NOMO-1 treated with dmso at 0.1 percent for 144 hours (cell line): ENCODE results near the gene ABTB2.
"Not testable (repeated sequence)": the region's sequence is repeated elsewhere in the genome, so short reads cannot be mapped to it uniquely, and the experiment has no call there.

Experiments used
- DNase-seq: peaks from one replicate; lab custom pipeline; 2025; ENCODE audit not compliant: unreplicated experiment; lab: John Stamatoyannopoulos, UW

Gene ABTB2

DNA sequence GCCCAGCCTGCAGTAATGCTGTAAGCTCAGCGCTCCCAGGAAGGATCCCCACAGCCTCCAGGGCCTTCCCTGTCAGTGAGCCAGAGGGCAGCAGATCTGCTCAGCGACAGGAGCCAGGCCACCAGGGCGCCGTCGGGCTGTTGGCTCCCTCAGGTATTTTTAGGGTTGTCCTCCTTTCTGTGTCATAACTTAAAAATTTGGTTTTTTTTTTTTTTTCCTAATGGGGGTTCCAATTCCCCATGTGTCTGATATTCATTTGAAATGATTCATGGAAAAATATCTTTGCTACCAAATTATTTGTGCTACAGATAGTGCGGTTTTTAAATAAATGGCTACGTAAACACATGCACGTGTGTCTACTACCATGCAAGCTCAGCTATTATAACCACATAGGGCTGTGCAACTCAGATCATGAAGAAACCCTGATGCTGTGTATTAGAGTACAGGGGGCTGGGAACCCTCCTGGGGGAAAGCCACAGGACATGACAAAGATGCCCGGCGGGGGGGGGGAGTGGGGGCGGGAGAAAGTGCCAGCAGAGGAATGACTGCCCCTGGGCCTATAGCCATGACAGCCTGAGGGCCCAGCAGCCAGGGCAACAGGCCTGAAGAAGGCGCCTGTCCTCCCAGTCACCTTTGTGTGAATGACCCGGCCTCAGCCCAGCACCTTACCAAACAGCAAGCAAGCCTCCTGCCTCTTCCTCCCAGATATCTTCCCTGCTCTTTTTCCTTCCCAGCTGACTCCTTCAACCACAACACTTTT is 163.1 kb downstream of the ABTB2 start:
- no peak for DNase-seq

GRCh38 chr11:34192481-34193401 is 165.1 kb downstream of the ABTB2 start:
- DNase-seq = no peak

- no peak for DNase-seq
Observed at GRCh38 chr11:34191578-34191977, 166.2 kb downstream of the ABTB2 start.

DNA sequence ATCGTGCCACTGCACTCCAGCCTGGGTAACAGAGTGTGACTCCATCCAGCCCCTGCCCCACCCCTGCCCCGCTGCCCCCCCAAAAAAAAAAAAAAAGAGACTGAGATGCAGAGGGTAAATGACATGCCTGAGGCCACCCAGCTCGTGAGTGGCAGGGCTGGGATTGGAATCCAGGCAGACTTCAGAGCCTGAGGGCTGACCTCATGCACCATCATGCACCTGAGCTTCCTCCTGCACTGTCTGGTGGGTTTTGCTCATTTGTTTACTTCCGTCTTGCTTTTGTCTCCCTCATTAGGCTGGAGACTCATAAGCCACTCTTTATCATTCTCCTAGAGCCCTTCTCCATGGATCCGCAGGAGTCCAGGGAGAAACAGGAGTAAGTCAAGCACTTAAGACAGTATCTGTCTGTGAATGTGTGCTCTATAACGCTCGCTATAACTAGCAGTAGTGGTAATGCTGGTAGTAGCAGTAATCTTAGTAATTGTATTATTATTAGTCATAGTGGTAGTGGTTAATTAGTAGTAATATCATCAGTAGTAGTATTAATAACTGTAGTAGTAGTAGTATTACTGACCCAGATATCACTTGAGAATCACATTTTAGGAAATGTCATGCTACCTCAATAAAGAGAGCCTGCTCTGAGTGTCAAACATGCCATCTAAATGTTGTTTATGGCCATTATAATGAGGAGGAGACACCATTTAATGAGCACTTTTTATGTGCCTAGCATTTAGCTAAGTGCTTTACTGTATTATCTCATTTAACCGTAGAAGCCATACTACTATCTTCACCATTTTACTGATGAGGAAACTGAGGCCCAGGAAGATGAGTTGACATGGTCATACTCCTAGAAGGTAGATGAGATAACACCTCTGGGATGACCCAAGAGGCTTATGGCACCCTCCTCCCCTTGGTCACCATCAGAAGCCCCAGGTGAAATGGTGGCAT is 167.3 kb downstream of the ABTB2 start:
- DNase-seq = no peak

DNA sequence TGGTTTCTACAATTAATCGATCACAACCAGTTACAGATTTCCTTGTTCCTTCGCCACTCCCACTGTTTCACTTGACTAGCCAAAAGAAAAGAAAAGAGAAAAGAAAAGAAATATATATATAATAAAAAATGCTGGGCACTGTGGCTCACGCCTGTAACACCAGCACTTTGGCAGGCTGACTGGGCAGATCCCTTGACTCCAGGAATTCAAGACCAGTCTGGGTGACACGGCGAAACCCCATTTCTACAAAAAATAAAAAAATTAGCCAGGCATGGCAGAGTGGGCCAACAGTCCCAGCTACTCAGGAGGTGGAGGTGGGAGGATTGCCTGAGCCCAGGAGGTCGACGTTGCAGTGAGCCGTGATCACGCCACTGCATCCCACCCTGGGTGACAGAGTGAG is 168.6 kb downstream of the ABTB2 start:
- DNase-seq = no peak

DNA sequence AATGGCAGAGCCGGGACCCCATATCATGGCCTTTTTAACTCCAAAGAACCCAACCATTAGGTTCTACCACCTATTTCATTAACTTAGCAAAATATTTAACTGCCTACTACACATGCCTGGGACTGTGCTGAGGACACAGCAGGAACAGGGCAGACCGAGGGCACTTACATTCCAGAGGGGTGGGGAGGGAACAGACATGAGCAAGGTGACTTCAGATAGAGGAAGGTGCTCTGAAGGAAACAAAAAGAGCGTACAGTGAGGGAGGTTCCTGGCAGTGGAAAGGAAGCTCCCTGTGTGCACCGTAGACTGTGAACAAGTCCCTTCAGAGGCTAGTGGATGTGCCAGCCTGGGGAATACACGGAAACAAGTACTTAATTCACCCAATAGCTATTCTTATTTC is 169.6 kb downstream of the ABTB2 start:
- DNase-seq = no peak

GRCh38 chr11:34185926-34186841 is 171.6 kb downstream of the ABTB2 start:
- no peak for DNase-seq

DNA sequence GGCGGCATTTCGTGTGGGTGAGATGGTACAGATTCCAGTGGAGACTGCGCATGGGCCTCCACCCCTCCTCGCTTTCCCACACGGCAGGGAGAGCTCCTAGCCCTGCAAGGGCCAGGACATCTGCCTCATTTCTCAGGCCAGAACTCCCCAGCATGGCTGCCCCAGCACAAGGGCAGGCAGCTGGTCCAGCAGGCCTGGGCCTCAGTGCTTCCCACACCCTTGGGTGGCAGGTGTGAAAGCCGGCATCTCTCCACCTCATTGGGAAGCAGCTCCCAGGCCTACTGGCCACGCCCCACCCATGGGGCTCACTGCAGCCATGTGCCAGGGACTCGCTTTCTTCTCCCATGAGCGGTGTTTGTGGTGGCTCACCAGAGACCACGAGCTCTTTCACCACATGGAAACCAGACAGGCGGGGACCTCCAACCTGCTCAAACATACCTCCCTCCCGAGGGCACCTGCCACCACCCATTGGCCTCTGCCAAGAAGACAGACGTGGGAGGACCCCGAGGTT is 173.2 kb downstream of the ABTB2 start:
- no peak for DNase-seq

DNA sequence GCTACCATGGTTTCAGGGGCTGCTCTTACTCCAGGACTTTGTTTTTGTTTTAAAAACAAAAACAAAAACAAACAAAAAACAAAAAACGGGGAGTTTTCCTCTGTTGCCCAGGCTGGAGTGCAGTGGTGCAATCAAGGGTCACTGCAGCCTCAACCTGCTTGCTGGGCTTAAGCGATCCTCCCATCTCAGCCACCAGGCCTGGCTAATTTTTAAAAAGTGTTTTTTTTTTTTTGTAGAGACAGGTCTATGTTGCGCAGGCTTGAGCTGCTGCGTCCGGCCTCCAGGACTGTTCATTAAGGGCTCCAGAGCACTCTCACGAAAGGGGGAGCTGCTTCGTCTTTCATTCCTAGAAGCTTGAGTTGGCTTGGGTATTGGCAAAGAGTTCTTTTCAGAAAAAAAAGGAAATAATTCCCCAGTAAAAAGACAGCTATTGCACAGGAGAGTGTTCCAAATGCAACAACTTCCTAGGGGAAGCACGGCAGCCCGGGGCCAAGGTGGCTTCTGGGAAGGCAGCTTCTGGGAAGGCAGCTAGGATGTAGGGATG is 173.9 kb downstream of the ABTB2 start:
- DNase-seq = no peak

GRCh38 chr11:34182921-34183685 is 174.7 kb downstream of the ABTB2 start:
- no peak for DNase-seq

GRCh38 chr11:34182425-34182824 is 175.4 kb downstream of the ABTB2 start:
- DNase-seq = no peak

DNA sequence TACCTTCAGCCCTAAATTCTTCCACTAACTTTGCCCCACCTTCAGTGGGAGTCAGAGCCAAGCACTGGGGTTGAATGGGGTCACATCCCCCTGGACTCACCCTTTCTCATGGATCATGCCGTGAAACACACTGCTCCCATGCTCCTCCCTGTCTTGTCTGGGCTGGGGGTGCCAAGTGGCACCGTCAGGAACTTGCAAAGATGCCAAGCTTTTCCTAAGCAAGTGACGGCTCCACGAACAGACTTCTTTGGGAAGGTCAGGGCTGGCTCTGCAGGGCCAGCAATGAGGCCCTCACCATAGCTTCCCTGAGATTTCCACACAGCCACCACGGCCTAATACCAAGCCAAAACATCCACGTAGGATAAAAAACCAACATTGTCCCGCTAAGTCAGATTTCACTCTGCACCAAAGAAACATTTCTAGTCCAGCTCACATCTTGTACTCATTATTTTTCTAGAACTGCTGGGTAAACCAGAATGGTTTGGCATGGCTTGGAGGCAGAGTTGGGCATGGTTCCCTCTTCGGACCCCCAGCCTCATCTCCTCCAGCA is 175.9 kb downstream of the ABTB2 start:
- no peak for DNase-seq

DNA sequence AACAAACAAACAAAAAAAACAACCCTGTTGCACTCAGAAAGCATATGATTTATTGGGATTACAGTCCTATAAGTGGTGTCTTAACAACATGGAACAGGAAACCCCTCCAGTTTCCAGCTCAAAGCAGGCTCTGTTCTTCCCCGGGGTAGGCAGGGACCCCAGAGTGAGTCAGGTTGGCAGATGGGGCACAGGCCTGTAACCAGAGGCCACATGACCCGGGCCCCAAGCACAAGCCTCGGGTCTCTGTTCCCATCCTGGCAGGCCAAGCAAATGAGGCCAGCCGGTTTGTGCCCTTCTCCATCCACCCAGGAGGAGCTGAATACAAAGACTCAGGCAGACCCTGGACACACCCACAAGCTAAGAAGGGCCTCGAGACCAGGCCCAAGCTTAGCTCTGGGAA is 176.6 kb downstream of the ABTB2 start:
- DNase-seq = no peak

- DNase-seq = not testable (repeated sequence)
Observed at GRCh38 chr11:34180814-34181165, 177.0 kb downstream of the ABTB2 start.

- DNase-seq = no peak
Observed at GRCh38 chr11:34180040-34180813, 177.6 kb downstream of the ABTB2 start.

- no peak for DNase-seq
Observed at GRCh38 chr11:34179026-34179675, 178.7 kb downstream of the ABTB2 start.

DNA sequence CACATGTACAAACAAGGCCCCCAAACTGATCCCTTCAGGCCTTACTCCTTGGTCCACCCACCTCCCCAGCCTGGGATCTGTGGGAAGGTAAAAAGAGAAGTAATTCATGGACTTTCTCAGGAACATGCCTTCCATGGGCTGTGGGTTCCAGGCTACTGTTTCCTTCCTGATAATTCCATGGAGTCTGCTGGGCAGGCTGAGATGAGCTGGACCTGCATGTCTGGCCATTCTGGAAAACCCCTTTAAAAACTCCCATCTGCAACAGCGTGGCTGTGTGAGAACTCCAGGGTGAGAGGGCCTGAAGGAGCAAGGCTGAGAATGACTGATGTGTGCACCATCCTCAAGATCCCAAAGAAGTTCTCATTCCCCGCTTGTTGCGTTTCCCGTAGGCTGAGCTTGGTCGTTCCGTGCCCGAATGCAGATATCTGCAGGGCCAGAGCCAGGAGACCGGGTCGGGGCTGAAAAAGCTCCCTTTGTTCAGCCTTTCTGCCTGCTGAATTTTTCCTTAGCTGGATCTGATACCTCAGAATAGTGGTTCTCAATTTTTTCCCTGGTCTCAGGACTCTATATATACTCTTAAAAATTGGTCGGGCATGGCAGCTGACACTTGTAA is 179.5 kb downstream of the ABTB2 start:
- DNase-seq = no peak
